ENCODE measurements around the gene GNAS-AS1. TPM values are rescaled to one million over a fixed set of nuclear protein-coding genes. Genes with fewer than 3 reads are reported as not detected.

Gene GNAS-AS1
- total RNA-seq, 2 experiments from 2014 or later = 0.89 to 1.8 TPM

- CTCF ChIA-PET = interaction anchor here (0.6 to 1.8 kb wide), 2 partner anchors 16 to 116 kb away, joined by 4 to 6 read pairs; no protein-coding TSS in a partner anchor
- ATAC-seq (no peak), DNase-seq (no peak)
- no peak overlapping the region for H3K27ac Mint-ChIP-seq
- H3K4me1 Mint-ChIP-seq = peaks cover 8% of the 10 kb centered on the region
- no peaks in the 10 kb centered on the region for H3K9me3 Mint-ChIP-seq (ENCODE audit: low read depth)
- peaks cover 45% of the 10 kb centered on the region for H3K27me3 Mint-ChIP-seq
- no peak overlapping the region for H3K4me3 Mint-ChIP-seq
- no peaks in the 10 kb centered on the region for H3K36me3 Mint-ChIP-seq
Observed at GRCh38 chr20:58865843-58866242, 15.1 kb upstream of the GNAS-AS1 start.

GRCh38 chr20:58864346-58864745 lies 13.6 kb upstream of the GNAS-AS1 start:
- CTCF ChIA-PET = interaction anchor here (1.0 to 2.2 kb wide), 7 partner anchors 9 to 343 kb away, joined by 3 to 11 read pairs (median 3); partner anchors contain the start of gene GNAS
- no peak overlapping the region for H3K27ac Mint-ChIP-seq
- DNase-seq (no peak), ATAC-seq (peak; percentile 20)
- no peak overlapping the region for H3K4me3 Mint-ChIP-seq
- H3K4me1 Mint-ChIP-seq = no peaks in the 10 kb centered on the region
- H3K36me3 Mint-ChIP-seq = no peaks in the 10 kb centered on the region
- H3K27me3 Mint-ChIP-seq = peaks cover 50% of the 10 kb centered on the region
- no peaks in the 10 kb centered on the region for H3K9me3 Mint-ChIP-seq (ENCODE audit: low read depth)

GRCh38 chr20:58863044-58863790 lies 12.5 kb upstream of the GNAS-AS1 start:
- Mint-ChIP-seq H3K27me3 (peaks cover 61% of the 10 kb centered on the region), H3K4me1 (no peaks in the 10 kb centered on the region), H3K4me3 (no peak overlapping the region), H3K9me3 (ENCODE audit: low read depth) (no peaks in the 10 kb centered on the region), H3K36me3 (no peaks in the 10 kb centered on the region), H3K27ac (no peak overlapping the region)
- ATAC-seq = no peak
- DNase-seq = no peak
- CTCF ChIA-PET = interaction anchor here (1.0 to 2.2 kb wide), 4 partner anchors 10 to 213 kb away, joined by 3 to 11 read pairs (median 4); partner anchors contain the start of genes GNAS and STX16

DNA sequence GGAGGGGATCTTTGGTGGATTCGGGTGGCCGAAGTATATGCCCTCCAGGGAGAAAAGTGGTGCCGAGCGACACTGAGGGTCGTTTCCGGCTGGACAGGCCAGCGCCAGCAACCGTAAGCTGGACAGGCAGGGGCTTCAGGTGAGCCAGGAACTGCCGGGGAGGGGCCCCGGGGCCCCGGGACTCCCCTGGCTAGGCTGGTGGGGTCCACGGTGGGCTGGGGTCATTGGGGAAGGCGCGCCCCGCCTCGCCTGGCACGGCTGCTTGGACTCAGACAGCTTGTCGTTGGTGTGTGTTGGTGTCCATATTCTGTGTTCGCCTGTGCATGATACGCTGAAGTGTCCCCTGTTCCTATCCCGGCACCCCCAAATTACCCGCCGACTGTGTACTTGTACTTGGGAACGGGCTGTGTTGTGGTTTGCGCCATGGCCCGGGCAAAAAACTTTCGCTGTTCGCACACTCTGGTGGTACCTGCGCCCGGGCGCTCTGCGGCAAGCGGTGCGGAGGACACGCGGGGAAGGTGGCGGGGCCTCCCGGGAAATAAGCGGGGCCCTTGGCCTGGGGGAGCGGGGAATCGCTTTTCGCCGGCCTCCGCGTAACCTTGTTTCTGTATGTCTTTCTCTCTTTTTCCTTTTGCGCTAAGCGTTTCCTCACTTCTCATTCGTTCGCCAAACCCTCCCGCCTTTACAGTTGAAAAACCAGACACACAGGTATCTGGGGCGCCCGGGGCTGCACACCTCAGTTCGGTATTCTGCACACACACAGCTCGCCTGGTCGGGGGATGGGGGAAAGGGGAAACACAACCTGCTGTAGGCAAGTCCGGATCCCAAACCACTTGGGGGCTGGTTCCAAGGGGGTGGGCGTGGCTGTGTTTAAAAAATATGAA lies 5.0 kb upstream of the GNAS-AS1 start:
- DNase-seq (no peak), ATAC-seq (no peak)
- Mint-ChIP-seq H3K27me3 (peaks cover 84% of the 10 kb centered on the region), H3K9me3 (ENCODE audit: low read depth) (no peaks in the 10 kb centered on the region), H3K4me1 (peaks cover 5% of the 10 kb centered on the region), H3K36me3 (no peaks in the 10 kb centered on the region), H3K4me3 (peak overlapping the region; percentile 8), H3K27ac (no peak overlapping the region)
- CTCF ChIA-PET = no interaction called here

DNA sequence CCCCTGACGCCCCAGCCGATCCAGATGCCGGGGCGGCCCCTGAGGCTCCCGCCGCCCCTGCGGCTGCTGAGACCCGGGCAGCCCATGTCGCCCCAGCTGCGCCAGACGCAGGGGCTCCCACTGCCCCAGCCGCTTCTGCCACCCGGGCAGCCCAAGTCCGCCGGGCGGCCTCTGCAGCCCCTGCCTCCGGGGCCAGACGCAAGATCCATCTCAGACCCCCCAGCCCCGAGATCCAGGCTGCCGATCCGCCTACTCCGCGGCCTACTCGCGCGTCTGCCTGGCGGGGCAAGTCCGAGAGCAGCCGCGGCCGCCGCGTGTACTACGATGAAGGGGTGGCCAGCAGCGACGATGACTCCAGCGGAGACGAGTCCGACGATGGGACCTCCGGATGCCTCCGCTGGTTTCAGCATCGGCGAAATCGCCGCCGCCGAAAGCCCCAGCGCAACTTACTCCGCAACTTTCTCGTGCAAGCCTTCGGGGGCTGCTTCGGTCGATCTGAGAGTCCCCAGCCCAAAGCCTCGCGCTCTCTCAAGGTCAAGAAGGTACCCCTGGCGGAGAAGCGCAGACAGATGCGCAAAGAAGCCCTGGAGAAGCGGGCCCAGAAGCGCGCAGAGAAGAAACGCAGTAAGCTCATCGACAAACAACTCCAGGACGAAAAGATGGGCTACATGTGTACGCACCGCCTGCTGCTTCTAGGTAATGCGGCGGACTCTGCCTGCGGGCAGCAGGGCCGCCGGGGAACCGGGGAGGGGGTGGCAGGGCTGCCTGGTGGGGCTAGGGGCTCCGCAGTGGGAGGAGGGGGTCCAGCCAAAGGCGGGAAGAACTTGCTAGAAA lies 4.2 kb upstream of the GNAS-AS1 start:
- Mint-ChIP-seq H3K27ac (no peak overlapping the region), H3K36me3 (no peaks in the 10 kb centered on the region), H3K27me3 (peaks cover 82% of the 10 kb centered on the region), H3K9me3 (ENCODE audit: low read depth) (no peaks in the 10 kb centered on the region), H3K4me1 (peaks cover 8% of the 10 kb centered on the region), H3K4me3 (no peak overlapping the region)
- DNase-seq (no peak), ATAC-seq (no peak)
- CTCF ChIA-PET = no interaction called here

DNA sequence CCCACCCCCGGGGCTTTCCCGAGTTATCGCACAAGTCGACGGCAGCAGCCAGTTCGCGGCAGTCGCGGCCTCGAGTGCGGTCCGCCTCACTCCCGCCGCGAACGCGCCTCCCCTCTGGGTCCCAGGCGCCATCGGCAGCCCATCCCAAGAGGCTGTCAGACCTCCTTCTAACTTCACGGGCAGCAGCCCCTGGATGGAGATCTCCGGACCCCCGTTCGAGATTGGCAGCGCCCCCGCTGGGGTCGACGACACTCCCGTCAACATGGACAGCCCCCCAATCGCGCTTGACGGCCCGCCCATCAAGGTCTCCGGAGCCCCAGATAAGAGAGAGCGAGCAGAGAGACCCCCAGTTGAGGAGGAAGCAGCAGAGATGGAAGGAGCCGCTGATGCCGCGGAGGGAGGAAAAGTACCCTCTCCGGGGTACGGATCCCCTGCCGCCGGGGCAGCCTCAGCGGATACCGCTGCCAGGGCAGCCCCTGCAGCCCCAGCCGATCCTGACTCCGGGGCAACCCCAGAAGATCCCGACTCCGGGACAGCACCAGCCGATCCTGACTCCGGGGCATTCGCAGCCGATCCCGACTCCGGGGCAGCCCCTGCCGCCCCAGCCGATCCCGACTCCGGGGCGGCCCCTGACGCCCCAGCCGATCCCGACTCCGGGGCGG lies 3.4 kb upstream of the GNAS-AS1 start:
- Mint-ChIP-seq H3K4me3 (no peak overlapping the region), H3K27ac (no peak overlapping the region), H3K36me3 (no peaks in the 10 kb centered on the region), H3K9me3 (ENCODE audit: low read depth) (no peaks in the 10 kb centered on the region), H3K4me1 (peaks cover 16% of the 10 kb centered on the region), H3K27me3 (peaks cover 86% of the 10 kb centered on the region)
- no peak for ATAC-seq
- no peak for DNase-seq
- CTCF ChIA-PET = interaction anchor here (0.8 to 3.8 kb wide), 4 partner anchors 54 to 618 kb away, joined by 3 to 30 read pairs (median 4); partner anchors contain the start of gene STX16

GRCh38 chr20:58853466-58853865 lies 2.8 kb upstream of the GNAS-AS1 start:
- peaks cover 84% of the 10 kb centered on the region for H3K27me3 Mint-ChIP-seq
- no peaks in the 10 kb centered on the region for H3K36me3 Mint-ChIP-seq
- CTCF ChIA-PET = interaction anchor here (0.8 to 3.8 kb wide), 7 partner anchors 9 to 618 kb away, joined by 3 to 30 read pairs (median 3); partner anchors contain the start of genes ATP5F1E and STX16
- DNase-seq (no peak), ATAC-seq (no peak)
- no peak overlapping the region for H3K4me3 Mint-ChIP-seq
- H3K4me1 Mint-ChIP-seq = peaks cover 16% of the 10 kb centered on the region
- no peak overlapping the region for H3K27ac Mint-ChIP-seq
- H3K9me3 Mint-ChIP-seq (ENCODE audit: low read depth) = no peaks in the 10 kb centered on the region

- Mint-ChIP-seq H3K4me1 (peaks cover 21% of the 10 kb centered on the region), H3K9me3 (ENCODE audit: low read depth) (no peaks in the 10 kb centered on the region), H3K36me3 (no peaks in the 10 kb centered on the region), H3K27me3 (peaks cover 84% of the 10 kb centered on the region), H3K4me3 (peak within 1 kb of the TSS; percentile 80), H3K27ac (no peak within 1 kb of the TSS)
- ATAC-seq (peak; percentile 28), DNase-seq (peak; percentile 69)
- CTCF ChIA-PET = interaction anchor here (0.6 to 3.8 kb wide), 11 partner anchors 9 to 617 kb away, joined by 3 to 30 read pairs (median 4); partner anchors contain the start of genes ATP5F1E and STX16
Observed at GRCh38 chr20:58852543-58853271, 2.0 kb upstream of the GNAS-AS1 start, which contains the start of gene GNAS. Gene GNAS, plus strand, starts transcription at chr20:58852716.

- peak overlapping the region; percentile 80 for H3K4me3 Mint-ChIP-seq
- peaks cover 82% of the 10 kb centered on the region for H3K27me3 Mint-ChIP-seq
- H3K27ac Mint-ChIP-seq = no peak overlapping the region
- no peak for ATAC-seq
- no peaks in the 10 kb centered on the region for H3K9me3 Mint-ChIP-seq (ENCODE audit: low read depth)
- no peak for DNase-seq
- CTCF ChIA-PET = interaction anchor here (0.6 to 3.8 kb wide), 11 partner anchors 8 to 242 kb away, joined by 3 to 30 read pairs (median 4); partner anchors contain the start of genes ATP5F1E and STX16
- H3K4me1 Mint-ChIP-seq = peaks cover 24% of the 10 kb centered on the region
- H3K36me3 Mint-ChIP-seq = no peaks in the 10 kb centered on the region
Observed at GRCh38 chr20:58851969-58852458, 1.3 kb upstream of the GNAS-AS1 start.

DNA sequence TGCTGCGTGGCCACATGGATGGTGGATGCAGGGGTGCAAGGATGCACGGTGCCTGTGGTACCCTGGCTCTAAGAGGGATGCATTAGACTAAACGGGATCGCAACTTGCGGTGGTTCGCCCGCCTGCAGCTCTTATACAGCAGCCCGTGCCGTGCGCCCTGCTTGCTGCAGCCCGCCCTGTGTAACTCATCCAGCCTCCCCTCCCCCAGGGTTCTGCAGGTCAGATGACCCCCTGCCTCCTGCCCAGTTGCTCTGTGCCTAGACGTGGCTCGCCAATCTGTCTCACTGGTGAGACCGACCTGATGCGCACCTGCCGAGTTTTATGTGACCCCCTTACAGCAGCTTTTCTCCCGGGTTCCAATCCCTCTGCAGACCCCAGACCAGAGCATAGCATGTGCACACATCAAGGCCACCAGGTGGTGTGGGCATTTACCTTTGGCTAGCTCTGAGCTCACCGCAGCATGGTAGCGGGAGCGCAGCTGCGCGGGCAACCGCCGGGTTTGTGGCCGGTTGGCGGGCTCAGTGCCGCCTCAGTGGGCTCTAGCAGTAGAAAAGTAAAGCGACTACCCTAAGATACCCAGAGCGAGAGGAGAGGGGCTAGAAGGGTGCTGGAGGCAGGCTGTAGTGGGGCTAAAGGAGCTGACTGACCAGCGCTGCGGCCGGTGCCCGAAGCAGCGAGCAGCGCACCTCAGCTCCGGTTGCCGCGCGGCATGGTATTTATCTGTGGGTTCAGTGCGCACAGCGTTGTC lies 693 bp upstream of the GNAS-AS1 start:
- H3K27ac Mint-ChIP-seq = no peak overlapping the region
- H3K27me3 Mint-ChIP-seq = peaks cover 79% of the 10 kb centered on the region
- peak; percentile 14 for ATAC-seq
- CTCF ChIA-PET = interaction anchor here (0.9 to 3.8 kb wide), 6 partner anchors 10 to 204 kb away, joined by 3 to 30 read pairs (median 5); partner anchors contain the start of gene STX16
- DNase-seq = no peak
- peaks cover 24% of the 10 kb centered on the region for H3K4me1 Mint-ChIP-seq
- peak overlapping the region; percentile 80 for H3K4me3 Mint-ChIP-seq
- H3K9me3 Mint-ChIP-seq (ENCODE audit: low read depth) = no peaks in the 10 kb centered on the region
- no peaks in the 10 kb centered on the region for H3K36me3 Mint-ChIP-seq

DNA sequence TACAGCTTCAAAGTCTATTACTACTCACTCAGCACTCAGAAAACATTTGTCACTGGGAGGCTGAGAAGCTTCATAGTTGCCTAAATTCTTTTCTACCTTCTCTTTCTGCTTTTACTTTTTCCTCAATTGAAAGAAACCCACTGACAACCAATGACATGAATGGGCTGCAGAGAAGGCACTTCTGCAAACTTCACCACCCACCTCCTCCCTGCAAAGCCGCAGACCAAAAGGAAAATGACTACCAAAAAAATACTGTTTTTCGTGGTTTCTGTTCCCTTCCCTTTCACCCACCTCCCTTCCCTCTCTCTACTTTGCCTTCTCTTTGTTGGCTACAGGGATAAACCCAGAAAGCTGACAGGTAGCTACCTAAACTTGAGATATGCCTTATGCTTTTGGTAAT lies 3.2 kb downstream of the GNAS-AS1 start:
- Mint-ChIP-seq H3K27ac (no peak overlapping the region), H3K9me3 (ENCODE audit: low read depth) (no peaks in the 10 kb centered on the region), H3K27me3 (peaks cover 84% of the 10 kb centered on the region), H3K4me1 (peaks cover 23% of the 10 kb centered on the region), H3K4me3 (no peak overlapping the region), H3K36me3 (peaks cover 3% of the 10 kb centered on the region)
- CTCF ChIA-PET = no interaction called here
- DNase-seq (no peak), ATAC-seq (no peak)
